Endothelial cell (in vitro differentiated cells): ENCODE results near the gene RUNX3. TPM values are rescaled to one million over a fixed set of nuclear protein-coding genes. Genes with fewer than 3 reads are reported as not detected.

Source experiments
- DNase-seq: peaks from one replicate; pipeline ENCODE4 v3.0.0; 2021; ENCODE audit warnings: low spot score
- H3K27ac Mint-ChIP-seq: one replicate; pipeline ENCODE4 v1.8.0; 2021; ENCODE audit warnings: mixed read lengths, inconsistent platforms; ENCODE audit not compliant: unreplicated experiment
- H3K27me3 Mint-ChIP-seq: one replicate; pipeline ENCODE4 v1.8.0; 2021; ENCODE audit warnings: mild to moderate bottlenecking, moderate library complexity, mixed read lengths, inconsistent platforms; ENCODE audit not compliant: unreplicated experiment
- H3K36me3 Mint-ChIP-seq: one replicate; pipeline ENCODE4 v1.8.0; 2021; ENCODE audit warnings: mild to moderate bottlenecking, low read depth, mixed read lengths, inconsistent platforms; ENCODE audit not compliant: unreplicated experiment
- H3K4me1 Mint-ChIP-seq: one replicate; pipeline ENCODE4 v1.8.0; 2021; ENCODE audit warnings: mild to moderate bottlenecking, mixed read lengths, inconsistent platforms; ENCODE audit not compliant: unreplicated experiment
- H3K4me3 Mint-ChIP-seq: one replicate; pipeline ENCODE4 v1.8.0; 2021; ENCODE audit warnings: mild to moderate bottlenecking, mixed read lengths, inconsistent platforms; ENCODE audit not compliant: unreplicated experiment
- H3K9me3 Mint-ChIP-seq: one replicate; pipeline ENCODE4 v1.8.0; 2021; ENCODE audit warnings: mixed read lengths, inconsistent platforms; ENCODE audit not compliant: unreplicated experiment
- total RNA-seq: library from RNA; stranded (reverse); fragmentation: NEBNext Ultra II Directional; extraction: Animal tissue kit (Norgen Biotek cat#: 25700); gene quantifications from one replicate; pipeline ENCODE4 v1.2.1, GENCODE V29; 2021; ENCODE audit not compliant: unreplicated experiment
- TF ChIP-seq, protein P1 (sequence below): fragments of 200-600 bp; sonication (generic); IDR thresholded peaks from one replicate; pipeline ENCODE4 v1.5.0; 2021; ENCODE audit warnings: antibody characterized with exemption; ENCODE audit not compliant: unreplicated experiment

Gene RUNX3
- total RNA-seq, 1 donor from 2014 or later = 1.8 TPM

- H3K36me3 Mint-ChIP-seq = no peaks in the 10 kb centered on the region
- no peaks in the 10 kb centered on the region for H3K9me3 Mint-ChIP-seq
- TF ChIP-seq, protein P1, sequence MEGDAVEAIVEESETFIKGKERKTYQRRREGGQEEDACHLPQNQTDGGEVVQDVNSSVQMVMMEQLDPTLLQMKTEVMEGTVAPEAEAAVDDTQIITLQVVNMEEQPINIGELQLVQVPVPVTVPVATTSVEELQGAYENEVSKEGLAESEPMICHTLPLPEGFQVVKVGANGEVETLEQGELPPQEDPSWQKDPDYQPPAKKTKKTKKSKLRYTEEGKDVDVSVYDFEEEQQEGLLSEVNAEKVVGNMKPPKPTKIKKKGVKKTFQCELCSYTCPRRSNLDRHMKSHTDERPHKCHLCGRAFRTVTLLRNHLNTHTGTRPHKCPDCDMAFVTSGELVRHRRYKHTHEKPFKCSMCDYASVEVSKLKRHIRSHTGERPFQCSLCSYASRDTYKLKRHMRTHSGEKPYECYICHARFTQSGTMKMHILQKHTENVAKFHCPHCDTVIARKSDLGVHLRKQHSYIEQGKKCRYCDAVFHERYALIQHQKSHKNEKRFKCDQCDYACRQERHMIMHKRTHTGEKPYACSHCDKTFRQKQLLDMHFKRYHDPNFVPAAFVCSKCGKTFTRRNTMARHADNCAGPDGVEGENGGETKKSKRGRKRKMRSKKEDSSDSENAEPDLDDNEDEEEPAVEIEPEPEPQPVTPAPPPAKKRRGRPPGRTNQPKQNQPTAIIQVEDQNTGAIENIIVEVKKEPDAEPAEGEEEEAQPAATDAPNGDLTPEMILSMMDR = no peak
- no peaks in the 10 kb centered on the region for H3K4me1 Mint-ChIP-seq
- DNase-seq = no peak
- no peak overlapping the region for H3K4me3 Mint-ChIP-seq
- no peak overlapping the region for H3K27ac Mint-ChIP-seq
- peaks cover 2% of the 10 kb centered on the region for H3K27me3 Mint-ChIP-seq
Measured at GRCh38 chr1:24856787-24857506, 73.1 kb downstream of the RUNX3 start.

DNA sequence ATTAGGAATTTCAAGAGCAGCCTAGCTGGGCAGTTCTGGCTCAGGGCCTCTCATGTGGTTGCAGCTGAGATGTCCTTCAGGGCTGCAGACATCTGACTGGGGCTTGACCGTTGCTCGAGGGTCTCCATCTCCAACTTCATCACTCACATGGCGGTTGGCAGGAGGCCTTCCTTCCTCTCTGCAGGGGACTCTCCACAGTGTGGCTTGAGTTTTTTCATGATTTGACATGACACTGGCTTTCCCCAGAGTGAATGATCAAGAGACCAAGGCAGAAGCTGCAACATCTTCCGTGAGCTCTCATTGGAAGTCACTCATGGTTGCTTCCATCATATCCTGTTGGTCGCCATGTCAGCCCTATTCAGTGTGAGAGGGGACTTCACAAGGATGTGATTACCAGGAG lies 74.6 kb downstream of the RUNX3 start:
- Mint-ChIP-seq H3K36me3 (no peaks in the 10 kb centered on the region), H3K4me3 (no peak overlapping the region), H3K27ac (no peak overlapping the region), H3K9me3 (no peaks in the 10 kb centered on the region), H3K4me1 (no peaks in the 10 kb centered on the region), H3K27me3 (peaks cover 2% of the 10 kb centered on the region)
- no peak for DNase-seq
- TF ChIP-seq, protein P1 = no peak

DNA sequence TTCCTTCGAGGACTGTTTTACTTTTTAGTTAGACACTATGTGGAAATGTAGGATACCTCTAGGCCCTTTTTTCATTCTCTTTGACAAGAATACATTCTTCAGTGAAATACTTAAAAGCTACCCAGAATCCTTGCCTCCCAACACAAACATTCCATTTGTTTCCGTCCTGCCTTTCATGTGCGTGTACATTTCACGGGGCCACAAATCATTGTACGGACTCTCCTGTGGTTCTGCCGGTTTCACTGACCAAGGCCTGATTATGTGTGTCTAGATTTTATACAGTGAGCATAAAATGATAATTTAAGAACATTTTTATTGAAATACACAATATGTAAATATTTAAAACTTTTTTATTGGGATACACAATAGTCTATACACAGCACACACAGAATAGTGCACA lies 76.4 kb downstream of the RUNX3 start:
- Mint-ChIP-seq H3K27me3 (peaks cover 4% of the 10 kb centered on the region), H3K36me3 (no peaks in the 10 kb centered on the region), H3K9me3 (no peaks in the 10 kb centered on the region), H3K27ac (no peak overlapping the region), H3K4me1 (no peaks in the 10 kb centered on the region), H3K4me3 (no peak overlapping the region)
- no peak for DNase-seq
- TF ChIP-seq, protein P1 = no peak

DNA sequence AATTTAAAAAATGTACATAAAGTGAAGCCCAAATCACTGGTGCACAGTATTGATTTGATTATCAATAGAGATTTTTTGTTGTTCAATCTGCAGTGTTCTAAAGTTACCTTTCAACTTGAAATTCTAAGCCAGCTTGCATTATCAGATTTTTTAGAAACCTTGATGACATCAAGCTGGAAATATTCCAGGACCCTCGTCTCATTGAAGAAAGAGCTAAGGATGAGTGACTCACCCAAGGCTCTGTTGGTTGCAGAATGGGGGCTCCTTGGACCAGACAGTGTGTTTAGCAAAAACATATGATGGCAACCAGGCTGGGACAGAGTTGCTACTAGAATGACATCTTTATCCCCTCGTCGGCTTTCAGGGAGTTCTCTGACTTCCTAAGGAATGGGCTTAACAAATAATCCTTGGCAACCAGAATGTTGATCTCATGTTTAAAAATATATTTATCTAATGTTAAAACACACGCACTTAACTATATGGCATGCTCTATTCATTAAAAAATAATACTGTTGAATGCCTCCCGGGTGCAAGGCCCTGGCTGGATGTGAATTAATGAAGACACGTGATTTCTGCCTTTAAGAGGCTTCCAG lies 79.7 kb downstream of the RUNX3 start:
- TF ChIP-seq, protein P1 = no peak
- Mint-ChIP-seq H3K4me1 (no peaks in the 10 kb centered on the region), H3K36me3 (no peaks in the 10 kb centered on the region), H3K27me3 (peaks cover 2% of the 10 kb centered on the region), H3K9me3 (no peaks in the 10 kb centered on the region), H3K27ac (no peak overlapping the region), H3K4me3 (no peak overlapping the region)
- no peak for DNase-seq

- no peaks in the 10 kb centered on the region for H3K36me3 Mint-ChIP-seq
- no peak overlapping the region for H3K27ac Mint-ChIP-seq
- H3K9me3 Mint-ChIP-seq = no peaks in the 10 kb centered on the region
- H3K27me3 Mint-ChIP-seq = peaks cover 2% of the 10 kb centered on the region
- DNase-seq = peak; percentile 38
- H3K4me3 Mint-ChIP-seq = no peak overlapping the region
- H3K4me1 Mint-ChIP-seq = no peaks in the 10 kb centered on the region
- TF ChIP-seq, protein P1 = no peak
Measured at GRCh38 chr1:24849672-24850295, 80.3 kb downstream of the RUNX3 start.
